22Rv1 (cell line): ENCODE data around the gene CTAGE9.

Experiments used
- ZFX ChIP-seq: fragments of 450-650 bp; IDR thresholded peaks from 2 replicates; pipeline ENCODE4 v1.6.1; 2017; ENCODE audit warnings: antibody characterized with exemption, borderline replicate concordance
- TF ChIP-seq, protein P1 (sequence below): fragments of 450-650 bp; IDR thresholded peaks from 2 replicates; pipeline ENCODE4 v1.5.1; 2017; ENCODE audit warnings: mild to moderate bottlenecking

DNA sequence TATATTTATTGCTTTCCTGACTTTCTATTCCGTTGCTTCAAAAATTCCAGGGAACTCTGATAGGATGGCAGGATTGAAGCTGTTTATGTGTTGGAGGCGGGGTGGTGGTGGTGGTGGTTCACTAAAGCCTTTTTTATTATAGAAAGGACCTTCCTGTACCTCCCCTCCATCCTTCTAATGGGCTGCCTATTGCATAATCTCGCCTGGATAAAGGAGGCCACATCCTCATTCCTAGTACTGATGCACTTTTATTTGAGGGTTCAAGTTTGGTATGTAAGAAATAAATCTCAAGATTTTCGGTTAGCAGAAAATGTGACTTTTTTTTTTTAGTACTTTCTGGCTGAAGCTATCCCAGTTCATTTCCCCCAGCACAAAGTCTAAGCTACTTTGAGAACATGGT is 18.7 kb upstream of the CTAGE9 start:
- TF ChIP-seq, protein P1, sequence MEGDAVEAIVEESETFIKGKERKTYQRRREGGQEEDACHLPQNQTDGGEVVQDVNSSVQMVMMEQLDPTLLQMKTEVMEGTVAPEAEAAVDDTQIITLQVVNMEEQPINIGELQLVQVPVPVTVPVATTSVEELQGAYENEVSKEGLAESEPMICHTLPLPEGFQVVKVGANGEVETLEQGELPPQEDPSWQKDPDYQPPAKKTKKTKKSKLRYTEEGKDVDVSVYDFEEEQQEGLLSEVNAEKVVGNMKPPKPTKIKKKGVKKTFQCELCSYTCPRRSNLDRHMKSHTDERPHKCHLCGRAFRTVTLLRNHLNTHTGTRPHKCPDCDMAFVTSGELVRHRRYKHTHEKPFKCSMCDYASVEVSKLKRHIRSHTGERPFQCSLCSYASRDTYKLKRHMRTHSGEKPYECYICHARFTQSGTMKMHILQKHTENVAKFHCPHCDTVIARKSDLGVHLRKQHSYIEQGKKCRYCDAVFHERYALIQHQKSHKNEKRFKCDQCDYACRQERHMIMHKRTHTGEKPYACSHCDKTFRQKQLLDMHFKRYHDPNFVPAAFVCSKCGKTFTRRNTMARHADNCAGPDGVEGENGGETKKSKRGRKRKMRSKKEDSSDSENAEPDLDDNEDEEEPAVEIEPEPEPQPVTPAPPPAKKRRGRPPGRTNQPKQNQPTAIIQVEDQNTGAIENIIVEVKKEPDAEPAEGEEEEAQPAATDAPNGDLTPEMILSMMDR, result no peak
- no peak for TF ChIP-seq ZFX
